Left hindlimb (tissue), 1 donor: ENCODE data around the gene TMEM205.
"Not testable (repeated sequence)": the region's sequence is repeated elsewhere in the genome, so short reads cannot be mapped to it uniquely, and the experiment has no call there.

Source experiments
- DNase-seq: peaks from one replicate; pipeline ENCODE4 v3.0.0-alpha.2; 2018

Gene TMEM205

GRCh38 chr19:11346104-11346940 lies at the start of gene TMEM205, which contains the start of gene CCDC159:
TSS of gene TMEM205 (minus strand) at chr19:11346268. CDS start at chr19:11345619, 649 bp downstream.
TSS of gene CCDC159 (plus strand) at chr19:11346519. CDS start at chr19:11346607, 88 bp downstream.
- peak; percentile 98 for DNase-seq

- no peak for DNase-seq
Measured at GRCh38 chr19:11390933-11391680, 45.0 kb upstream of the TMEM205 start.

GRCh38 chr19:11390359-11390758 lies 44.3 kb upstream of the TMEM205 start:
- DNase-seq, result no peak

DNA sequence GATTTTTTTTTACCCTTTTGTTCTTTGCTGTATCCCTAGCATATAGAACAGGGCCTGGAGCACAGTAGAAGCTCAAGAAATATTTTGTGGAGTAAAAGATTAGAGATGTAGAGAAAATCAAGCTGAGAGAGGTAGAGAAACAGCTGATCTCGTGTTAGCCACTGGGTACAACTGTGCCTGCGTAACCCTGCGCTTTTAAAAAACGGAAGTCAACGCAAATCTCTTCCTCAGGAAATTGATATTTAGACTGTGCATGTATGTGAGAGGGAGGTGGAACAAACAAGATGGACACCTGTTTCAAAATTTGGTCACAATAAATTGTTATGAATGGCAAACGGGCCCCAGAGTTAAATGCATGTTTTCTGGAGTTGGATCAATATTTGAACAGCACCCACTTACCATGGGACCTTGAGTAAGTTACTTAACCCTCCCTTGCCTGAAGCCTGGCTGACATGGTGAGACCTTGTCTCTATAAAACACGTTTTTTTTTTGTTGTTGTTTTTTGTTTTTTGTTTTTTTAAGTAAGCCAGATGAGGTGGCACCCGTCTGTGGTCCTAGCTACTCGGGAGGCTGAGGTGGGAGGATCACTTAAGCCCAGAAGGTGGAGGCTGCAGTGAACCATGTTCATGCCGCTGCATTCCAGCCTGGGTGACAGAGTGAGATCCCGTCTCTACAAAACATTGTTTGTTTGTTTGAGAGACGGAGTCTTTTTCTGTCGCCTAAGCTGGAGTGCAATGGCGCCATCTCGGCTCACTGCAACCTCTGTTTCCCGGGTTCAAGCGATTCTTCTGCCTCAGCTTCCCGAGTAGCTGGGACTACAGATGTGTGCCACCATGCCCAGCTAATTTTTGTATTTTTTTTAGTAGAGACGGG lies 41.3 kb upstream of the TMEM205 start:
- DNase-seq, result no peak

- no peak for DNase-seq
Measured at GRCh38 chr19:11384778-11385129, 38.7 kb upstream of the TMEM205 start.

DNA sequence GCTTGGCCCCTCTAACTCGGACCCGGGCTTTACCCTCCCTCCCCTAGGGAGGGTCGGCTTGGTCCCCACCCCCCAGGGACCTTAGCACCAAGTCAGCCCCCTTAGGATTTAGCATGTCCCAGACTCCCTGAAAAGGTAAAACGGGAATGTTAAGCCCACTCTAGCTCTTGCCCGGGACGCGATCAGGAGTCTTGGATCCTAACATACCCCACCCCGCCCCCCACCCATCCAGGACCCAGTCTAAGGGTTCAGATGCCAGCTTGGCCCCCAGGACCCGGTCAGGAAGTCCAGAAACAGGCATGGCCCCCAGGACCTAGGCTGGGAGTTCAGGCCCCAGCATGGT lies 37.6 kb upstream of the TMEM205 start:
- no peak for DNase-seq

GRCh38 chr19:11382898-11383705 lies 37.0 kb upstream of the TMEM205 start:
- no peak for DNase-seq

- peak; percentile 96 for DNase-seq
Measured at GRCh38 chr19:11380653-11381537, 34.8 kb upstream of the TMEM205 start.

- no peak for DNase-seq
Measured at GRCh38 chr19:11379857-11380350, 33.8 kb upstream of the TMEM205 start.

GRCh38 chr19:11379269-11379845 lies 33.3 kb upstream of the TMEM205 start:
- not testable (repeated sequence) for DNase-seq

DNA sequence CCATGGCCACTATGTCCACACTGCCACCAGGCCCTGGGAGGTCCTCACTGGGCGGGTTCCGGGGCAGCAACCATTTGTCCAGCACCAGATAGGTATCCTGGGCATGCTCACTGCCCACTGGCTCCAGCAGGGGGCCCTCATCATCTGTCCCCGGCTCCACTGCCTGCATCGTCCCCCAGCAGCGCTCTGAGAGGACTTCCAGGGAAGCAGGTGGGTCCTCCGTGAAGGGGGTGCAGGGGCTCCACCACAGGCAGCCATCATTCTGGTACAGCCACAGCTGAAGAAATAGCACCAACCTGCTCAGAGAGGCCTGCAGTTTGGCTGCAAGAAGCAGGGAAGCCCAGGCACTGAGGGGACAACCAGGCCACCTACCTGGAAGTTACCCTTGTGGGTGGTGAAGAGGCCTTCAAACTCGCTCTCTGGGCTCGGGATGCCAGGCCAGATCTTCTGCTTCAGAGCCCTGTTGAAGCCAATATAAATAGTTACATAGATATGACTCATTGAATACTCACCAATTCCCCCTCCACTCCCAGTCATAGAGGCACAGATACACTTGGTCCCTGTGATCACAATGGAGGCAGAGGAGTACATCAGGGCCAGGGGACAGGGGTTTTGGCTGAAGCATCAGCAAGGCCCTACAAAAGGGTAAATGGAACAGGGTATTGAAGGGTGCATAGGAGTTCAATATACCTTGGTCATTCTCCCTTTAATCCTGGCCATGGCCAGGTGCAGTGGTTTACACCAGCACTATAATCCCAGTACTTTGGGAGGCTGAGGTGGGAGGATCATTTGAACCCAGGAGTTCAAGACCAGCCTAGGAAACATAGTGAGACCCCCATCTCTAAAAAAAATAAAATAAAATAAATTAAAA lies 32.5 kb upstream of the TMEM205 start:
- peak; percentile 36 for DNase-seq

- DNase-seq, result no peak
Measured at GRCh38 chr19:11377756-11378155, 31.7 kb upstream of the TMEM205 start.

- DNase-seq, result no peak
Measured at GRCh38 chr19:11377237-11377636, 31.2 kb upstream of the TMEM205 start.

GRCh38 chr19:11375143-11375948 lies 29.3 kb upstream of the TMEM205 start:
- no peak for DNase-seq

- DNase-seq, result peak; percentile 99
Measured at GRCh38 chr19:11374433-11375142, 28.5 kb upstream of the TMEM205 start, which contains the start of gene SWSAP1. TSS of gene SWSAP1 (plus strand) at chr19:11374666. CDS start at chr19:11374681, 15 bp downstream.

DNA sequence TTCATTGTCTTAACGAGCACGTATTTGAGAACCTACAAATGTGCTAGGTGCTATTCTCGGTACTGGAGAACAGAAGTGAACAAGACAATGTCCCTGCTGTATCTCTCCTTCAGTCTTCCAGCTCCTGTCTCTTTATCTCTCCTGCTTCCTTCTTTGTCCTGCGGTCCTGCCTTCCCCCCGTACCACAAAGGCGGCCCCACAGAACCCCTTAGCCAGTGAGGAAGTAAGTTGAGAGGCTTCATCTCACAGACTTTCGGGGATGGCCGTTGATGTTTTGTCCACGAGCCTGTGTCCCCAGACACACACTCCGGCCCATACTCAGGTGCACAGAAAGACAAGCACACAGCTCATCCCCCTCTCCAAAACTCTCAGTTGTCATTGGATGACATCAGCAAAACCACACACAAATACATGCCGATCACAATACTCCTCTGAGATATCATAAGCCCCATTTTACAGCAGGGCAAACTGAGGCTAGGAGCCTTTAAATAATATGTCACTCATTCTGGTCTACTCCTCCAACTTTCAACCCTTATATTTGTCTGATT lies 27.9 kb upstream of the TMEM205 start:
- DNase-seq, result no peak

- DNase-seq, result no peak
Measured at GRCh38 chr19:11373166-11373884, 27.3 kb upstream of the TMEM205 start.
